ENCODE measurements around the gene RGS9BP. TPM values are rescaled to one million over a fixed set of nuclear protein-coding genes. Genes with fewer than 3 reads are reported as not detected.

The RGS9BP gene
- polyA plus RNA-seq, 3 donors: 0.03 TPM; not detected in 2

DNA sequence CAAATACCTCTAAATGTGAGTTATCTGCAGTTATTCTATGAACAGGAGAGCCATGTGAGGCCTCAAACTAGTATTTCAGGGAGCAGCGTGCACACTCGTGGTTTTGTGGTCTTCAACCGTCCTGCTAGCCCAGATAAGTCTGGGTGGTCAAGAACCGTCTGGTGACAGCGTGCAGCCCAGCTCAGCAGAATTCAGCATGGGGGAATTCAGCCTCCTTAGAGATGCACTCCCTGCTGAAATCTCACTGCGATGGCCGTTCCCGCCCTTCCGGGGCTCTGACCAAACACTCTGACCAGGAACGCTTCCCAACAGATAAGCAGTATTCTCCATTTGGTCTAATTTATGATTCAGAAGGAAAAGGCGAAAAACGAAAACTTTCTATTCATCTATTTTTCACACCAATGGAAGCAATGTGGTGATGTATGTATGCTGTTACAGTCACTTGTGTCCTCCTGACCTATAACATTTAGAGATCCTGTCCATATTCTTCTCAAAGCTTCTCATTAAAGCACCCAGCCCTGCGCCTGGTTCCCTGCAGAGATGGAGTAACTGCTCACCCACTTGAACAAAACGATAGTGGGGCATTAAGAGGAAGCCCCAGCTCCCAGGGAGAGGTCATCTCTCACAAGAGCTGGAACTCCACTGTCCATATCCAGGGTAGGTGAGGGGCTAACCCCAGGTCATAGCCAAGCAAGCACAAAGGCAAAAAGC lies 3.6 kb upstream of the RGS9BP start:
- Histone ChIP-seq H3K9me3 (replicated peaks in 1 of 2; ENCODE audit: control insufficient read depth in 1 of 2, insufficient read depth in 1 of 2, low read length in 2 of 2) (peaks cover 0 to 4% of the 10 kb centered on the region in 2 donors), H3K4me2 (replicated peaks; ENCODE audit: extremely low read depth, low read length, poor library complexity, severe bottlenecking) (peak overlapping the region; percentile 5), H3K27me3 (ENCODE audit: control insufficient read depth in 2 of 2, insufficient read depth in 2 of 2, low read length in 2 of 2) (peaks cover 5 to 12% of the 10 kb centered on the region in 2 donors), H2AFZ (ENCODE audit: insufficient read depth, low read depth, low read length, poor library complexity, severe bottlenecking) (no peak overlapping the region), H3K27ac (ENCODE audit: low read depth in 1 of 2, low read length in 2 of 2) (no peak overlapping the region), H3K36me3 (replicated peaks in 1 of 2; ENCODE audit: control insufficient read depth in 1 of 2, insufficient read depth in 2 of 2, low read length in 2 of 2) (peaks cover 0 to 2% of the 10 kb centered on the region in 2 donors), H3K4me3 (replicated peaks in 1 of 3; ENCODE audit: low read depth in 2 of 3, low read length in 3 of 3) (no peak overlapping the region), H3K4me1 (ENCODE audit: control insufficient read depth in 1 of 2, insufficient read depth in 2 of 2, low read length in 2 of 2) (peaks cover 44 to 51% of the 10 kb centered on the region in 2 donors), H3K9ac (ENCODE audit: insufficient read depth, low read length, poor library complexity, severe bottlenecking) (peak overlapping the region; percentile 10), H3K79me2 (ENCODE audit: insufficient read depth, low read length) (peaks cover 77% of the 10 kb centered on the region), H4K20me1 (ENCODE audit: insufficient read depth, low read length) (peaks cover 71% of the 10 kb centered on the region)
- Mint-ChIP-seq H3K36me3 (peaks cover 14 to 18% of the 10 kb centered on the region in 2 donors), H3K27me3 (ENCODE audit: low read depth in 3 of 3) (peaks cover 10 to 20% (median 13%) of the 10 kb centered on the region in 3 donors), H3K4me1 (peaks cover 47% of the 10 kb centered on the region), H3K4me3 (peak overlapping the region in 1 of 2 donors; percentile 32), H3K9me3 (peaks cover 0 to 7% (median 0%) of the 10 kb centered on the region in 7 donors), H3K27ac (no peak overlapping the region)
- intact Hi-C loops (cut with micrococcal nuclease): loop anchor here (10.0 kb wide), 1 partner anchor 267 kb away; the partner anchor contains the start of gene DPY19L3 (in 2 of the 2)
- 3% methylated on average over 10 of the region's 14 CpGs for WGBS (ENCODE audit: insufficient coverage)
- TF ChIP-seq, protein P1, sequence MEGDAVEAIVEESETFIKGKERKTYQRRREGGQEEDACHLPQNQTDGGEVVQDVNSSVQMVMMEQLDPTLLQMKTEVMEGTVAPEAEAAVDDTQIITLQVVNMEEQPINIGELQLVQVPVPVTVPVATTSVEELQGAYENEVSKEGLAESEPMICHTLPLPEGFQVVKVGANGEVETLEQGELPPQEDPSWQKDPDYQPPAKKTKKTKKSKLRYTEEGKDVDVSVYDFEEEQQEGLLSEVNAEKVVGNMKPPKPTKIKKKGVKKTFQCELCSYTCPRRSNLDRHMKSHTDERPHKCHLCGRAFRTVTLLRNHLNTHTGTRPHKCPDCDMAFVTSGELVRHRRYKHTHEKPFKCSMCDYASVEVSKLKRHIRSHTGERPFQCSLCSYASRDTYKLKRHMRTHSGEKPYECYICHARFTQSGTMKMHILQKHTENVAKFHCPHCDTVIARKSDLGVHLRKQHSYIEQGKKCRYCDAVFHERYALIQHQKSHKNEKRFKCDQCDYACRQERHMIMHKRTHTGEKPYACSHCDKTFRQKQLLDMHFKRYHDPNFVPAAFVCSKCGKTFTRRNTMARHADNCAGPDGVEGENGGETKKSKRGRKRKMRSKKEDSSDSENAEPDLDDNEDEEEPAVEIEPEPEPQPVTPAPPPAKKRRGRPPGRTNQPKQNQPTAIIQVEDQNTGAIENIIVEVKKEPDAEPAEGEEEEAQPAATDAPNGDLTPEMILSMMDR (IDR thresholded peaks at IDR 0.05): no peak
- peak in 1 of 3 donors; percentile 7 for DNase-seq

DNA sequence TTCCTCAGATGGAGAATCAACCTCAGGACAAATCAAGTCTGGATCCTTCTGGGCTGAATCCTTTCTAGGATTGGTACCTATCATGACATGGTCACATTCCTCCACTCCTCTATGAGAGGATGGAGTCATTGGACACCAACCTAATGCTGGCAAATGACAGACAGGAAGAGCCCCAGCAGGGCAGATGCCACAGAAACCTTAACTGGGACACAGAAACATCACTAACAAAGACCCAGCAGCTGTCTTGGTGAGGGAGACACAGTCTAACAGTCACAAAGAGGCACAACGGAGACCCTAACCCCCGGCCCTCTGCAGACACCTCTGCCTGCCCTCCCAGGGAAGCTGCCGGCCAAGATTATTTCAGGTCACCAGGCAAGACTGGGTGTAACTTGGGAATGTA lies 2.8 kb upstream of the RGS9BP start:
- H3K4me3 Mint-ChIP-seq: peak overlapping the region in 1 of 2 donors; percentile 31
- Histone ChIP-seq H3K4me3 (replicated peaks in 1 of 3; ENCODE audit: low read depth in 2 of 3, low read length in 3 of 3) (no peak overlapping the region), H3K4me1 (ENCODE audit: control insufficient read depth in 1 of 2, insufficient read depth in 2 of 2, low read length in 2 of 2) (peaks cover 44 to 53% of the 10 kb centered on the region in 2 donors), H3K9ac (ENCODE audit: insufficient read depth, low read length, poor library complexity, severe bottlenecking) (no peak overlapping the region), H3K9me3 (replicated peaks in 1 of 2; ENCODE audit: control insufficient read depth in 1 of 2, insufficient read depth in 1 of 2, low read length in 2 of 2) (peaks cover 0 to 6% of the 10 kb centered on the region in 2 donors), H3K36me3 (replicated peaks in 1 of 2; ENCODE audit: control insufficient read depth in 1 of 2, insufficient read depth in 2 of 2, low read length in 2 of 2) (no peaks in the 10 kb centered on the region), H3K4me2 (replicated peaks; ENCODE audit: extremely low read depth, low read length, poor library complexity, severe bottlenecking) (no peak overlapping the region), H3K79me2 (ENCODE audit: insufficient read depth, low read length) (peaks cover 69% of the 10 kb centered on the region), H3K27ac (ENCODE audit: low read depth in 1 of 2, low read length in 2 of 2) (no peak overlapping the region), H3K27me3 (ENCODE audit: control insufficient read depth in 2 of 2, insufficient read depth in 2 of 2, low read length in 2 of 2) (peaks cover 13 to 20% of the 10 kb centered on the region in 2 donors), H2AFZ (ENCODE audit: insufficient read depth, low read depth, low read length, poor library complexity, severe bottlenecking) (no peak overlapping the region), H4K20me1 (ENCODE audit: insufficient read depth, low read length) (peaks cover 65% of the 10 kb centered on the region)
- H3K9me3 Mint-ChIP-seq: peaks cover 0 to 9% (median 0%) of the 10 kb centered on the region in 7 donors
- peaks cover 53% of the 10 kb centered on the region for H3K4me1 Mint-ChIP-seq
- no peak for DNase-seq
- H3K36me3 Mint-ChIP-seq: peaks cover 14 to 18% of the 10 kb centered on the region in 2 donors
- TF ChIP-seq, protein P1 (IDR thresholded peaks at IDR 0.05): no peak
- H3K27ac Mint-ChIP-seq: no peak overlapping the region
- intact Hi-C loops (cut with micrococcal nuclease): loop anchor here (10.0 kb wide), 1 partner anchor 268 kb away; the partner anchor contains the start of gene DPY19L3 (in 2 of the 2)
- WGBS (ENCODE audit: insufficient coverage): 20% methylated on average over 2 of the region's 3 CpGs
- peaks cover 18 to 28% (median 21%) of the 10 kb centered on the region in 3 donors for H3K27me3 Mint-ChIP-seq (ENCODE audit: low read depth in 3 of 3)
